HG02642 (cell line): ENCODE results near the gene CREB3L2.

ENCODE experiments used
- ATAC-seq: cut with Tn5 transposase; IDR thresholded peaks from one replicate; pipeline ENCODE4 v1.9.1; 2021; ENCODE audit warnings: mild to moderate bottlenecking; ENCODE audit not compliant: unreplicated experiment, poor library complexity

CREB3L2 gene

GRCh38 chr7:137882261-137882668, 119.6 kb downstream of the CREB3L2 start:
- peak; percentile 91 for ATAC-seq

- peak; percentile 32 for ATAC-seq
Observed at GRCh38 chr7:137881607-137882260, 120.2 kb downstream of the CREB3L2 start.

- ATAC-seq, result no peak
Observed at GRCh38 chr7:137880432-137880831, 121.5 kb downstream of the CREB3L2 start.

- peak; percentile 45 for ATAC-seq
Observed at GRCh38 chr7:137879357-137880158, 122.3 kb downstream of the CREB3L2 start.

GRCh38 chr7:137878333-137878961, 123.4 kb downstream of the CREB3L2 start:
- no peak for ATAC-seq

GRCh38 chr7:137877027-137877675, 124.7 kb downstream of the CREB3L2 start:
- ATAC-seq, result no peak

- no peak for ATAC-seq
Observed at GRCh38 chr7:137875746-137876145, 126.1 kb downstream of the CREB3L2 start.

- ATAC-seq, result no peak
Observed at GRCh38 chr7:137873979-137874777, 127.7 kb downstream of the CREB3L2 start.

GRCh38 chr7:137873524-137873923, 128.4 kb downstream of the CREB3L2 start:
- peak; percentile 41 for ATAC-seq

DNA sequence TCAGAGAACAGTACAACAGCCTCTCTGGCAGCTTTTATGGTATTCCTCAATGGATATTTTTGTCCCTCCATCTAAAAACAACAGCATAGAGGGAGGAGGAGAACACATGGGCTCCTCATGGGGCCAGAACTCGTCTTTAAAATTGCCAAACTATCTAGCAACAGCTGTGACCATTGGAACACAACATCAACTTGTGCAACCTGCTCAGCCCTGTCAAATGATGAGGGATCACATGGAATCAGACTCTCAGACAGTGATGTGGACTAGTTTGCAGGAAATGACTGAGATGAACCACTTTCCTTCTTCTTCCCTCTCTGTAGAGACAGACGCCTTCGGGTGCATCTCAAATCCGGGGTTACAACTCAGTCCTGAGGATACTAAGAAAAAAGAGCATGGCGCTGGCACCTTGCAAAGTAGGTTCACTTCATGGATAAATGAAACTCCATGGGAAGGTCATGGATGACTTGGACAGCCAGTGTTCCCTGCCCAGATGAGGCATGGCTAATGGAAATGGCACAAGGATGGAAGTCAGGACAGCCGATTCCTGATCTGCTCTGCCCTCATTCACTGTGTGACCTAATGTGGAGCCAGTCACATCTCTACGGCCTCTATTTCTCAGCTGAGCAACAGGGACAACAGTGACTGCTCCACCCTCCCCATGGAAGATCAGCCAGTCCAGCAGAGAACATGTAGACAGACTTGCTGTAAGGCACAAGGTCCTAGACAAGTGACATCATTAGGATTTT, 130.5 kb downstream of the CREB3L2 start:
- ATAC-seq, result no peak

DNA sequence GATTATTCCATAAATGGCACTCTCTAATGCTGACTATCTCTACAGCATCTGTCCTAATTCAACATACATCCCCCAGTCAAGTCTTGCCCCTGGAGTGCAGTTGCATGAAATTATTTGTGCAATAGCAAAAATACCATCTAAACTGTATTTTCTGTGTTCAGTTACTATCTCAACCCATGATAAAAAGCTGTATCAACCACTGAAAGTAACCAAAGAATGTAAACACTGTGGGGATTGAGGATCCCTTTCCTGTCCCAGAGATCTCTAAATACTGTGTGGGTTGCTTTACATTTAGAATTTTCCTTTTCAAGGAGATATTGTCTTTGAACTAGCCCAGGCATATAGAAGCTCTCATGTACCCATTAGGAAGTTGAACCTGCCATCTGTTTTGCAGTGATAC, 131.2 kb downstream of the CREB3L2 start:
- no peak for ATAC-seq

- no peak for ATAC-seq
Observed at GRCh38 chr7:137870078-137870477, 131.8 kb downstream of the CREB3L2 start.

- ATAC-seq, result no peak
Observed at GRCh38 chr7:137869260-137869659, 132.6 kb downstream of the CREB3L2 start.

DNA sequence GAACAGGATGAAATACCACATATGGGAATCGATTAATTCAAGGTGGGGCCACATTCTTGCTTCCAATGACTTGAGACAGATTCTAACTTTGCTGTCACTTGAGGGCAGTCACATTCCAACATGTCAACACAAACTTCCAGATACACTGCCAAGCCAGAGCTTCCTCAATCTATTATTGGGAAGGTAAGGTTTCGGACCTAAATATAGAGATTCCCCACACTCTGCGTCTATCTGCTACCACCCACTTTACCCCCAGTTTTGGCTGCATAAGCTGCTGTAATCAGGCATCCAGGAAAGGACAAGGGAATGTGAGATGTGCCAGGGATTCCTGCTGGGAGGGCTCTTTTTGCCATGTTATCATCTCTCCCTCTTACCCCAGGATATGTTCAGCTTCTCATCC, 134.6 kb downstream of the CREB3L2 start:
- ATAC-seq, result no peak

- no peak for ATAC-seq
Observed at GRCh38 chr7:137865764-137866163, 136.1 kb downstream of the CREB3L2 start.

DNA sequence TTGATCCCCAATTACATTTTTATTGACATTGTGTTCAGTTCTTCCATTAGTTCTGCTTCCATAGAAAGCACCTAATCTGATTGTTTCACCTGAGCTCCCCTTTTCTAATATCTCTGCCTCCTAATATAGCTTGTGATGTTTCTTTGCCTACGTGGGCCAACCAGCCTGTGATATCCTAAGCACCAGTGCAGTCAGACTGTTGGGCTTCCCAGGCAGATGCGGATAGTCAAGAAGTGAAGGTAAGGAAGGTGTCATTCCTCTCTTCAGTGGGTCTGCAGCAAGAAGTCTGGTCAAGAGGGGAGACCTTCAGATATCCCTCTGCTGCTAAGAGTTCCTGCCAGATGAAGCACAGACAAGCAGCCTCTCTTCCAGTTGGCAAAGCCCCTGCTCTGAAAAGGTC, 138.9 kb downstream of the CREB3L2 start:
- no peak for ATAC-seq

DNA sequence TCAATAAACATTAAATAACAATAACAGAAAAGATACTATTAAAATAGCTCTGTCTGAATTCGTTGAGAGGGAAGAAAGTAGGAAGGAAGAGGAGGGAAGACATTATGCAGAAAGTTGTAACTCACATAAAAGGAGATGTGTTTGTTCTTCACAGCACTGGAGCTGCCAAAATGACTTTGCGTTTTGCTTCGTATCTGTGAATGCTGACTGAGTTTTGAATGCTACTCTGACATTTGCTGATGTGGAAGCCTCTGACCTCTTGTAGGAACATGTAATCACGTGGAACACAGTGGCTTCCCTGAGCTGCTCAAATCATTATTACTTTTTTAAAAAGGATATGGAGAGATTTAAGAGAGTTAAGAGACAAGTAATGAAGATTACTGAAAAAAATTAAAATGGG, 139.5 kb downstream of the CREB3L2 start:
- no peak for ATAC-seq

GRCh38 chr7:137860542-137860941, 141.3 kb downstream of the CREB3L2 start:
- ATAC-seq, result no peak

- ATAC-seq, result no peak
Observed at GRCh38 chr7:137853053-137853452, 148.8 kb downstream of the CREB3L2 start.
